Suprapubic skin (tissue), 4 donors: Measurements from ENCODE around the gene SPIRE2. TPM values are rescaled to one million over a fixed set of nuclear protein-coding genes. Genes with fewer than 3 reads are reported as not detected.
"Not testable (repeated sequence)": the region's sequence is repeated elsewhere in the genome, so short reads cannot be mapped to it uniquely, and the experiment has no call there.

Source experiments
- DNase-seq, 2 donors: peaks; one replicate each; pipeline ENCODE4 v3.0.0-alpha.2; 2019; ENCODE audit warnings: low spot score in 2 of 2
- H3K27ac ChIP-seq: fragments of 200-600 bp; sonication (generic); one replicate; pipeline ENCODE4 v1.5.1; 2019
- H3K27me3 ChIP-seq: fragments of 200-600 bp; sonication (generic); one replicate; pipeline ENCODE4 v1.5.1; 2019
- H3K36me3 ChIP-seq: fragments of 200-600 bp; sonication (generic); one replicate; pipeline ENCODE4 v1.5.1; 2019
- H3K4me1 ChIP-seq: fragments of 200-600 bp; sonication (generic); one replicate; pipeline ENCODE4 v1.5.1; 2019
- H3K4me3 ChIP-seq: fragments of 200-600 bp; sonication (generic); one replicate; pipeline ENCODE4 v1.5.1; 2019; ENCODE audit warnings: mild to moderate bottlenecking
- H3K9me3 ChIP-seq: fragments of 200-600 bp; sonication (generic); one replicate; pipeline ENCODE4 v1.5.1; 2019
- EP300 ChIP-seq: sonication (generic); formaldehyde crosslinking; IDR thresholded peaks from one replicate; pipeline ENCODE4 v1.6.1; 2017; ENCODE audit warnings: antibody characterized with exemption
- POLR2A ChIP-seq, 2 donors: fragments of 450-650 bp; IDR thresholded peaks; one replicate each; pipeline ENCODE4 v1.6.1; 2017; ENCODE audit warnings: antibody characterized with exemption in 2 of 2, mild to moderate bottlenecking in 2 of 2, moderate library complexity in 2 of 2
- POLR2AphosphoS5 ChIP-seq, 3 donors: sonication (generic); formaldehyde crosslinking; IDR thresholded peaks; one replicate each; pipeline ENCODE4 v1.6.1; 2017; ENCODE audit warnings: antibody characterized with exemption in 3 of 3
- WGBS: methylation state at CpG from one replicate; pipeline ENCODE4 v1.1.5; 2018; 5-methylcytosine and 5-hydroxymethylcytosine counted together
- total RNA-seq, 4 donors: library from RNA; depleted of rRNA; stranded (reverse); fragments of >200 nt; gene quantifications; one replicate each; pipeline ENCODE4 v1.1.0, GENCODE V29; 2016
- TF ChIP-seq, protein P1 (sequence below), 2 donors: fragments of 200-600 bp in 1 of 2; fragments of 450-650 bp in 1 of 2; sonication (generic) in 1 of 2; IDR thresholded peaks; one replicate each; pipeline ENCODE4 v1.5.1; 2016 to 2019; ENCODE audit warnings: antibody characterized with exemption in 2 of 2, mild to moderate bottlenecking in 1 of 2, moderate library complexity in 1 of 2

Gene SPIRE2
- total RNA-seq, 4 donors from 2014 or later = 4.5 to 6.6 (median 5.5) TPM

- no peak for TF ChIP-seq POLR2A (IDR thresholded peaks at IDR 0.05)
- TF ChIP-seq, protein P1, sequence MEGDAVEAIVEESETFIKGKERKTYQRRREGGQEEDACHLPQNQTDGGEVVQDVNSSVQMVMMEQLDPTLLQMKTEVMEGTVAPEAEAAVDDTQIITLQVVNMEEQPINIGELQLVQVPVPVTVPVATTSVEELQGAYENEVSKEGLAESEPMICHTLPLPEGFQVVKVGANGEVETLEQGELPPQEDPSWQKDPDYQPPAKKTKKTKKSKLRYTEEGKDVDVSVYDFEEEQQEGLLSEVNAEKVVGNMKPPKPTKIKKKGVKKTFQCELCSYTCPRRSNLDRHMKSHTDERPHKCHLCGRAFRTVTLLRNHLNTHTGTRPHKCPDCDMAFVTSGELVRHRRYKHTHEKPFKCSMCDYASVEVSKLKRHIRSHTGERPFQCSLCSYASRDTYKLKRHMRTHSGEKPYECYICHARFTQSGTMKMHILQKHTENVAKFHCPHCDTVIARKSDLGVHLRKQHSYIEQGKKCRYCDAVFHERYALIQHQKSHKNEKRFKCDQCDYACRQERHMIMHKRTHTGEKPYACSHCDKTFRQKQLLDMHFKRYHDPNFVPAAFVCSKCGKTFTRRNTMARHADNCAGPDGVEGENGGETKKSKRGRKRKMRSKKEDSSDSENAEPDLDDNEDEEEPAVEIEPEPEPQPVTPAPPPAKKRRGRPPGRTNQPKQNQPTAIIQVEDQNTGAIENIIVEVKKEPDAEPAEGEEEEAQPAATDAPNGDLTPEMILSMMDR (IDR thresholded peaks at IDR 0.05) = no peak
- no peak for TF ChIP-seq POLR2AphosphoS5 (IDR thresholded peaks at IDR 0.05)
- TF ChIP-seq EP300 = no peak
- H3K9me3 ChIP-seq = no peaks in the 10 kb centered on the region
- H3K27ac ChIP-seq = no peak overlapping the region
- peaks cover 15% of the 10 kb centered on the region for H3K4me1 ChIP-seq
- no peaks in the 10 kb centered on the region for H3K27me3 ChIP-seq
- WGBS = 78% methylated on average over 8 of the region's 14 CpGs
- peaks cover 35% of the 10 kb centered on the region for H3K36me3 ChIP-seq
- DNase-seq = peak in 1 of 2 donors; percentile 64
- H3K4me3 ChIP-seq = no peak overlapping the region
Observed at GRCh38 chr16:89912627-89913026, 84.4 kb downstream of the SPIRE2 start.

DNA sequence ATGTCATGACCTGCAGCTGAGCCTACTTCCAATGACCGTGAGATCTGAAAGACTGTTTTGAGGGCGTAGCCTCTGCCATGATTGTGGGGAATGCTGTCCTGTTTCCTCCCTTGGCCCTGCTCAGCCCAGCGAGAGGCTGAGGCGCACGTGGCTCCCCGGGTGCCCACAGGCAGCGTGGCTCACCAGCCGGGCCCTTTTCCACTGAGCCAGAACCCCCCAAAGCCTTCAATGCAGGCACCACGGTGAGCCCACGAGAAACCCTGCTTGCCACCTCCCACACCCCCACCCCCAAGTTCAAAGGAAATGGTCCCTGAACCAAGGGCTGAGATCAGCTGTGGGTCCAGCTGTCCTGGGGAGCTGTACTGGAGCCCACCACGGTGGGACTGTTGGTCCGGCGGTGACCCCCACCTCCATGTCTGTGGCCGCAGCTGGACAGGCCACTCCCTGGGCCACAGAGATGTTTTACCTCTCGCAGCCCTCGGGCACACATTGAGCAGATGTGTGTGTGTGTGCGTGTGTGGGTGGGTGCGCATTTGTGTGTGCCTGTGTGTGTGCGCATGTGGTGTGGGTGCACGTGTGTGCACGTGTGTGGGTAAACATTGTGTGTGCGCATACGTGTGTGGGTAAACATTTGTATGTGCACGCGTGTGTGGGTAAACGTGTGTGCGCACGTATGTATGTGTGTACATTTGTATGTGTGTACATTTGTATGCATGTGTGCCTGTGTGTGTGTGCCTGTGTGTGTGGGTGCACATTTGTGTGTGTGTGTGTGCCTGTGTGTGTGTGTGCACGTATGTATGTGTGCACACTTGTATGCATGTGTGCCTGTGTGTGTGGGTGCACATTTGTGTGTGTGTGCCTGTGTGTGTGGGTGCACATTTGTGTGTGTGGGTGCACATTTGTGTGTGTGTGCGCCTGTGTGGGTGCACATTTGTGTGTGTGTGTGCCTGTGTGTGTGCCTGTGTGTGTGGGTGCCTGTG, 85.4 kb downstream of the SPIRE2 start:
- Histone ChIP-seq H3K4me1 (peaks cover 26% of the 10 kb centered on the region), H3K27me3 (no peaks in the 10 kb centered on the region), H3K27ac (no peak overlapping the region), H3K9me3 (no peaks in the 10 kb centered on the region), H3K4me3 (no peak overlapping the region), H3K36me3 (peaks cover 25% of the 10 kb centered on the region)
- no peak for TF ChIP-seq POLR2A (IDR thresholded peaks at IDR 0.05)
- no peak for TF ChIP-seq EP300
- TF ChIP-seq POLR2AphosphoS5 (IDR thresholded peaks at IDR 0.05) = no peak
- TF ChIP-seq, protein P1 (IDR thresholded peaks at IDR 0.05) = no peak
- DNase-seq = no peak
- WGBS = 74% methylated on average over 24 of the region's 30 CpGs

DNA sequence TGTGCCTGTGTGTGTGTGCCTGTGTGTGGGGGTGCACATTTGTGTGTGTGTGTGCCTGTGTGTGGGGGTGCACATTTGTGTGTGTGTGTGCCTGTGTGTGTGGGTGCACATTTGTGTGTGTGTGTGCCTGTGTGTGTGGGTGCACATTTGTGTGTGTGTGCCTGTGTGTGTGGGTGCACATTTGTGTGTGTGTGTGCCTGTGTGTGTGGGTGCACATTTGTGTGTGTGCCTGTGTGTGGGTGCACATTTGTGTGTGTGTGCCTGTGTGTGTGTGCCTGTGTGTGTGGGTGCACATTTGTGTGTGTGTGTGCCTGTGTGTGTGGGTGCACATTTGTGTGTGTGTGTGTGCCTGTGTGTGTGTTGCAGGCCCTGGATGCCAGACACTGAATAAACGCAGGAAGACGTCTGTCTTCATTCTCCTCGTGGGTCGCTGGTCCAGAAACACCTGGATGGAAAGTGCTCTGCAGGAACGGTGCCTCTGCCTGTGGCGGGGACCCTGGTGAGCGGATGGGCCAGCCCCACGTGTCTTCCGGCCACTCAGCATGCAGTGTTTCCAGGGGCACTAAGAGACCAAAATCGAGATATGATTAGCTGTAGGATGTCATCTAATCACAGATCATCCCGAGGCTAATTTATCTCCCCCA, 86.5 kb downstream of the SPIRE2 start:
- 45% methylated on average over 9 of the region's 11 CpGs for WGBS
- H3K4me3 ChIP-seq, H3K9me3 ChIP-seq, DNase-seq, H3K27ac ChIP-seq, H3K27me3 ChIP-seq: not testable (repeated sequence)
- Histone ChIP-seq H3K36me3 (peaks cover 20% of the 10 kb centered on the region), H3K4me1 (peaks cover 26% of the 10 kb centered on the region)

DNA sequence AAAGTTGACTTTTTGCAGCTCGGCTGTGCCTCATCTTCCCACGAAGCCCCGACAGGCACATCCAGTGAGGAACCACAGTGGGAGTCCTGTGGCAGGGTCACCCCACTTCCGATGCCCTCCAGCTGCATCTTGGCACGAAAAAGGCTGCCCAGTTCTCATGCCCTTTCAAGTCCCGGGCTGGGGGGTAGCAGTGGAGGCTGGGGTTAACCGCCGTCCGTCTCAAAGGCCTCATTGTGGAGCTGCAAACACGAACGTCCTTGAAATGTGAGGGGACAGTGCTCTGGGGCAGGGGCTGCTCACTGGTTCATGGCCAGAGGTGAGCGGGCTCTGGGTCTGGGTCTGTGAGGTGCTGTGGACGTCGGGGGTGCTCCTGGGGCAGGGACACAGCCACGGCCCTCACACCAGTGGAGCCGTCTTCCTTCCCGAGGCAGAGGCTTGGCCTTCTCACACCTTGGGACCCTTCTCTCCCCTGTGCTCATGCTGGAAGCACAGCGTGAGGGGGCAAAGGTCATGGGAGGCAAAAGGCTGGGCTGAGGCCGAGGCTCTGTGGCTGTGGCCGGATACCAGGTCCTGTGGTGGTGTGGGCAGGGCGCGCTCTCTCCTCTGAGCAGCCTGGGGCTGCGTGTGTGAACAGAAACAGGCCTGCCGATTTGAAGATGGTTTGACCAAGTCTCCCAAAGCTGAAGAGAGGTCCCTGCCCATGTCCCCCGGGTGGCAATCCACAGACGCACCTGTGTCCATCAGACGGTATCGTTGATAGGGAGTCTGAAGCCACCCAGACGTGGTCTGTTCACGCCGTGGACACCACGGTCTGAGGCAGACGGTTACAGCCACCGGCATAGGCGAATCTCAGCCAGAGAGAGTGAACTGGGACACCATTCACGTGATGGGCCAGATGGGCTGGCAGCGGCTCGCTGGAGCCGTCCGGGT, 87.3 kb downstream of the SPIRE2 start:
- DNase-seq = peak in 1 of 2 donors; percentile 62
- peaks cover 7% of the 10 kb centered on the region for H3K27me3 ChIP-seq
- H3K4me1 ChIP-seq = peaks cover 21% of the 10 kb centered on the region
- no peak overlapping the region for H3K27ac ChIP-seq
- H3K9me3 ChIP-seq = no peaks in the 10 kb centered on the region
- H3K36me3 ChIP-seq = peaks cover 15% of the 10 kb centered on the region
- H3K4me3 ChIP-seq = no peak overlapping the region
- TF ChIP-seq, protein P1 (IDR thresholded peaks at IDR 0.05) = no peak
- TF ChIP-seq POLR2AphosphoS5 (IDR thresholded peaks at IDR 0.05) = no peak
- no peak for TF ChIP-seq POLR2A (IDR thresholded peaks at IDR 0.05)
- TF ChIP-seq EP300 = no peak
- WGBS = 79% methylated on average over 25 of the region's 40 CpGs

DNA sequence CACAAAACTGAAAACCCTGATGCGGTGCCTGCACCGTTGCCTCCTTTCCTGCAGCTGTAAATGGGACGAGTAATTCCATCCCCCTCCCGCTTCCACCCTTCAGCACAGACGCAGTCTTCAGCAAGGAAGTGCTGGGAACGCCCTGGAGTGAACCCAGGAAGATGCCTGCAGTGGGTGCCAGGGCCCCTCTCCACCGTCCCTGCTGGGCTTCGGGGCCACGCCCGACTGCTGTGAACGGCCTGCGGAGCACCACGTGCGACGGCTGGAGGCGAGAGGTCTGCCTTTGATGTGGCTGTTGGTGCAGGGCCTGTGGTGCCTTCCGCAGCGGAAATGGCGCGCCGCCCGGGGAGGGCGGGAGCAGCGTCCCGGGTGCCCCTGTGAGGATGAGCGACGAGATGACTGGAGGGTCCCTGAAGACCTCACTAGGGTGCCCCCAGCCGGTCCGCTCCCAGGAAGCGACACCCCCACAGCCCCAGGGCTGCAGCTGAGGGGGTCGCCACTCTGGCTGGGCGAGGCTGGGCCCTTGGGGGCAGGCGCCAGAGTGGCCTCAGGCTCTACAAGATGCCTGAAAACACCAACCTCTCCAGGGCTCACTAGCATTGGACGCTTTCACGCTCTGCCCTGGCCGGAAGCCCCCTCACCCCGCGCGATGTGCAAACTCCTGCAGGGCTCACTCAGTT, 89.6 kb downstream of the SPIRE2 start:
- H3K27ac ChIP-seq = no peak overlapping the region
- H3K9me3 ChIP-seq = no peaks in the 10 kb centered on the region
- peaks cover 44% of the 10 kb centered on the region for H3K4me1 ChIP-seq
- TF ChIP-seq POLR2AphosphoS5 (IDR thresholded peaks at IDR 0.05) (peak in 2 of 3 donors; percentile 24 to 37), POLR2A (IDR thresholded peaks at IDR 0.05) (no peak)
- no peaks in the 10 kb centered on the region for H3K36me3 ChIP-seq
- H3K4me3 ChIP-seq = peak overlapping the region; percentile 34
- H3K27me3 ChIP-seq = peaks cover 25% of the 10 kb centered on the region
- WGBS = under 1% methylated on average over 15 of the region's 39 CpGs
- DNase-seq = peak in 1 of 2 donors; percentile 89
